OCI-LY3 (cell line): ENCODE measurements around the gene DNAJC8.

Source experiments
- EZH2phosphoT487 ChIP-seq: fragments of 200-600 bp; shearing (Covaris generic); IDR thresholded peaks from 2 replicates; pipeline ENCODE4 v1.6.1; 2018; ENCODE audit warnings: antibody characterized with exemption, mixed run types, low read depth
- TF ChIP-seq, protein P1 (sequence below): fragments of 200-600, 300-600 bp; sonication (generic); IDR thresholded peaks from 2 replicates; pipeline ENCODE4 v1.5.1; 2014; ENCODE audit warnings: antibody characterized with exemption, low read length, low read depth

GRCh38 chr1:28159680-28160079 is 73.1 kb downstream of the DNAJC8 start:
- TF ChIP-seq, protein P1, sequence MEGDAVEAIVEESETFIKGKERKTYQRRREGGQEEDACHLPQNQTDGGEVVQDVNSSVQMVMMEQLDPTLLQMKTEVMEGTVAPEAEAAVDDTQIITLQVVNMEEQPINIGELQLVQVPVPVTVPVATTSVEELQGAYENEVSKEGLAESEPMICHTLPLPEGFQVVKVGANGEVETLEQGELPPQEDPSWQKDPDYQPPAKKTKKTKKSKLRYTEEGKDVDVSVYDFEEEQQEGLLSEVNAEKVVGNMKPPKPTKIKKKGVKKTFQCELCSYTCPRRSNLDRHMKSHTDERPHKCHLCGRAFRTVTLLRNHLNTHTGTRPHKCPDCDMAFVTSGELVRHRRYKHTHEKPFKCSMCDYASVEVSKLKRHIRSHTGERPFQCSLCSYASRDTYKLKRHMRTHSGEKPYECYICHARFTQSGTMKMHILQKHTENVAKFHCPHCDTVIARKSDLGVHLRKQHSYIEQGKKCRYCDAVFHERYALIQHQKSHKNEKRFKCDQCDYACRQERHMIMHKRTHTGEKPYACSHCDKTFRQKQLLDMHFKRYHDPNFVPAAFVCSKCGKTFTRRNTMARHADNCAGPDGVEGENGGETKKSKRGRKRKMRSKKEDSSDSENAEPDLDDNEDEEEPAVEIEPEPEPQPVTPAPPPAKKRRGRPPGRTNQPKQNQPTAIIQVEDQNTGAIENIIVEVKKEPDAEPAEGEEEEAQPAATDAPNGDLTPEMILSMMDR: no peak
- TF ChIP-seq EZH2phosphoT487: no peak
